ENCODE results near the gene RPRD2. TPM values are rescaled to one million over a fixed set of nuclear protein-coding genes. Genes with fewer than 3 reads are reported as not detected.

The RPRD2 gene
- total and polyA plus RNA-seq, 7 donors, result 4.2 to 26.7 (median 16.2) TPM

DNA sequence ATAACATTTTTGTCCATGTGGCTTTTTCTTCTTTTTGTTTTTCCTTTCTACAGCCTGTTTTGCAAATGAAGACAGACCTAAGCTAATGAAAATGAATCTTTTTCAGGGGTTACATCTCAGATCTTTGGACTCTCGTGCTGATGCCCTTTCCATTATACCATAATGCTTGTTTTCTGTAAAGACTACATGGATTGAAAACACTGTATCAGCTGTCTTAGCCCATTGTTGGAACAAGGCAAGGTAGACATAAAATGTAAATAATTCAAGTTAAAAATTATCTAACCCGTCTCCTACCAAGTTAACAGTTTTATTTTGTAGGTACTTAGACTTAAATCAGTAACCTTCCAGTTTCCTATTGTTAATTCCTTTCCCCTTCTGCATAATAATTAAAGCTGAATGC lies 44.9 kb downstream of the RPRD2 start:
- Histone ChIP-seq H3K36me3 (no peaks in the 10 kb centered on the region), H3K4me1 (peaks cover 0 to 36% (median 27%) of the 10 kb centered on the region in 4 donors), H3K9me3 (no peaks in the 10 kb centered on the region), H3K27ac (no peak overlapping the region), H3K27me3 (no peaks in the 10 kb centered on the region), H3K4me3 (no peak overlapping the region)
- WGBS, 2 donors, result 35 to 79% methylated on average over 2 of the region's 2 CpGs
- TF ChIP-seq POLR2AphosphoS5 (IDR thresholded peaks at IDR 0.05) (no peak), EP300 (IDR thresholded peaks at IDR 0.05) (no peak), POLR2A (IDR thresholded peaks at IDR 0.05) (no peak)
- TF ChIP-seq, protein P1, sequence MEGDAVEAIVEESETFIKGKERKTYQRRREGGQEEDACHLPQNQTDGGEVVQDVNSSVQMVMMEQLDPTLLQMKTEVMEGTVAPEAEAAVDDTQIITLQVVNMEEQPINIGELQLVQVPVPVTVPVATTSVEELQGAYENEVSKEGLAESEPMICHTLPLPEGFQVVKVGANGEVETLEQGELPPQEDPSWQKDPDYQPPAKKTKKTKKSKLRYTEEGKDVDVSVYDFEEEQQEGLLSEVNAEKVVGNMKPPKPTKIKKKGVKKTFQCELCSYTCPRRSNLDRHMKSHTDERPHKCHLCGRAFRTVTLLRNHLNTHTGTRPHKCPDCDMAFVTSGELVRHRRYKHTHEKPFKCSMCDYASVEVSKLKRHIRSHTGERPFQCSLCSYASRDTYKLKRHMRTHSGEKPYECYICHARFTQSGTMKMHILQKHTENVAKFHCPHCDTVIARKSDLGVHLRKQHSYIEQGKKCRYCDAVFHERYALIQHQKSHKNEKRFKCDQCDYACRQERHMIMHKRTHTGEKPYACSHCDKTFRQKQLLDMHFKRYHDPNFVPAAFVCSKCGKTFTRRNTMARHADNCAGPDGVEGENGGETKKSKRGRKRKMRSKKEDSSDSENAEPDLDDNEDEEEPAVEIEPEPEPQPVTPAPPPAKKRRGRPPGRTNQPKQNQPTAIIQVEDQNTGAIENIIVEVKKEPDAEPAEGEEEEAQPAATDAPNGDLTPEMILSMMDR (IDR thresholded peaks at IDR 0.05), result no peak
- intact Hi-C loops (cut with DNase I), result no loop called here
- no peak for DNase-seq

DNA sequence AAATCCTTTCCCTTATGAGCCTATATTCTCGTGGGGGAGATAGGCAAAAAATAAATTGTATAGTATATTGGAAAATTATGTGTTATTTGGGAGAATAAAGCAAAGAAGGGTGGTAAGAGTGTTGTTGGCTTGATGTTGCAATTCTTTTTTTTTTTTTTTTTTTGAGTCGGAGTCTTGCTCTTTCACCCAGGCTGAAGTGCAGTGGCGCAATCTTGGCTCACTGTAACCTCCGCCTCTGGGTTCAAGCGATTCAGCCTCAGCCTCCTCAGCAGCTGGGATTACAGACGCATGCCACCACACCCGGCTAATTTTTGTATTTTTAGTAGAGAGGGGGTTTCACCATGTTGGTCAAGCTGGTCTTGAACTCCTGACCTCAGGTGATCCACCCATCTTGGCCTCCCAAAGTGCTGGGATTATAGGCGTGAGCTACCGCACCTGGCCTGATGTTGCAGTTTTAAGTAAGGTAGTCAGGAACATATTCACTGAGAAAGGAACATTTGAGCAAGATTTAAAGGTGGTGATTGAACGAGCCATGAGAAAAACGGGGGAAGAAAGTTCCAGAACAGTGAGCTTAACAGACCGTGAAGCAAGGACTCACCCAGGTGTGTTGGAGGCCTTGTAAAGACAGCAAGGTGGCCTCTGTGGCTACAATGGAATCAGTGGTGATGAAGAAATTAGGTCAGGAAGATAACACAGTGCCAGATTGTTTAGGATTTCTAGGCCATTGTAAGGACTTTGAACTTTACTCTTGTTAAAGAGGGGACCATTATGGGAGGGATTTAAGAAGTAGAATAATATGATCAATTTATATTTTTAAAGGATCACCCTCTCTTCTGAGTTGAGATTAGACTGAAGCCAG lies 45.8 kb downstream of the RPRD2 start:
- Histone ChIP-seq H3K4me3 (no peak overlapping the region), H3K36me3 (no peaks in the 10 kb centered on the region), H3K27ac (no peak overlapping the region), H3K27me3 (no peaks in the 10 kb centered on the region), H3K4me1 (peaks cover 0 to 36% (median 27%) of the 10 kb centered on the region in 4 donors), H3K9me3 (no peaks in the 10 kb centered on the region)
- WGBS, 2 donors, result 63 to 79% methylated on average over 12 of the region's 12 CpGs
- intact Hi-C loops (cut with DNase I), result no loop called here
- TF ChIP-seq POLR2AphosphoS5 (IDR thresholded peaks at IDR 0.05) (no peak), EP300 (IDR thresholded peaks at IDR 0.05) (no peak), POLR2A (IDR thresholded peaks at IDR 0.05) (no peak)
- no peak for DNase-seq

DNA sequence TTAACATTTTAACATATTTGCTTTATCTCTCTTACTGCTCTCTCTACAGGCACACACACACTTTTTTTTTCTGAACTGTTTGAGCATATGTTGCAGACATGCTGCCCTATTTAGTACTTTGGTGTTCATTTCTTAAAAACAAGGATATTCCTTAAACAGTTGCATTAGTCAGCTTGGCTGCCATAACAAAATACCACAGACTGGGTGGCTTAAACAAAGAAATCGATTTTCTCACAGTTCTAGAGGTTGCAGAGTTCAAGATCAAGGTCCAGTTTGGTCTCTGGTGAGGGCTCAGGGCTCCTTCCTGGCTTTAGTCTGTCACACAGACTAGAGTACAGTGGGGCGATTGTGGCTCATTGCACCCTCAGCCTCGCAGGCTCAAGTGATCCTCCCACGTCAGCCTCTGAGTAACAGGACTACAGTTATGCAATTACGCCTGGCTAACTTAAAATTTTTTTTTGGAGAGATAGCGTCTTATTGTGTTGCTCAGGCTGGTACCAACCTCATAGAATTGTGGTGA lies 46.7 kb downstream of the RPRD2 start:
- intact Hi-C loops (cut with DNase I), result no loop called here
- DNase-seq, result no peak
- 78 to 87% methylated on average over 6 of the region's 6 CpGs for WGBS, 2 donors

DNA sequence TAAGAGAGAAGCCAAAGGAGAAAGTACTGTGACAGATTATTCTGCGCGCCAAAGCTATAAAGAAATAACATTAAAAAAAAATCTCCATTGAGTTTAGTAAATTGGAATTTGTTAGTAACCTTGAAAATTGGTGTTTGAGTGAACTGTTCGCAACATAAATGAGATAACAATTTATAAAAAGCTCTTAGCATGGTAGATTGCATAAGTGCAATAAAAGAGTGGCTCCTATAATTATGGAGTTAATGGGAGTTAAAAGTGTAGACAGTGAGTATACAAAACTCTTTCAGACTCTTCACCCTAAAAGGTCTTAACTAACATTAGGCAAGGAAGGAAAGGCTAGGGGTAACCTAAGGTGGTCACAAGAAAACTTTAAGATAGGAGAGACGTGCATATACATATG lies 50.6 kb downstream of the RPRD2 start:
- no peaks in the 10 kb centered on the region for H3K9me3 ChIP-seq
- no peak overlapping the region for H3K4me3 ChIP-seq
- 95 to 96% methylated on average over 4 of the region's 4 CpGs for WGBS, 2 donors
- peaks cover 0 to 17% (median 5%) of the 10 kb centered on the region in 4 donors for H3K36me3 ChIP-seq
- H3K27ac ChIP-seq, result no peak overlapping the region
- H3K27me3 ChIP-seq, result no peaks in the 10 kb centered on the region
- no peak for TF ChIP-seq POLR2AphosphoS5 (IDR thresholded peaks at IDR 0.05)
- TF ChIP-seq EP300 (IDR thresholded peaks at IDR 0.05), result no peak
- TF ChIP-seq POLR2A (IDR thresholded peaks at IDR 0.05), result no peak
- TF ChIP-seq, protein P1 (IDR thresholded peaks at IDR 0.05), result no peak
- intact Hi-C loops (cut with DNase I), result no loop called here
- H3K4me1 ChIP-seq, result peaks cover 0 to 11% (median 3%) of the 10 kb centered on the region in 4 donors
- no peak for DNase-seq

More for the DNA sequence above, 46.7 kb downstream of the RPRD2 start:
- Histone ChIP-seq H3K27me3 (no peaks in the 10 kb centered on the region), H3K4me3 (no peak overlapping the region), H3K27ac (no peak overlapping the region), H3K9me3 (no peaks in the 10 kb centered on the region), H3K4me1 (peaks cover 0 to 29% (median 23%) of the 10 kb centered on the region in 4 donors), H3K36me3 (no peaks in the 10 kb centered on the region)
- TF ChIP-seq POLR2A (IDR thresholded peaks at IDR 0.05) (no peak), EP300 (IDR thresholded peaks at IDR 0.05) (no peak), POLR2AphosphoS5 (IDR thresholded peaks at IDR 0.05) (no peak)
- TF ChIP-seq, protein P1 (IDR thresholded peaks at IDR 0.05), result no peak

DNA sequence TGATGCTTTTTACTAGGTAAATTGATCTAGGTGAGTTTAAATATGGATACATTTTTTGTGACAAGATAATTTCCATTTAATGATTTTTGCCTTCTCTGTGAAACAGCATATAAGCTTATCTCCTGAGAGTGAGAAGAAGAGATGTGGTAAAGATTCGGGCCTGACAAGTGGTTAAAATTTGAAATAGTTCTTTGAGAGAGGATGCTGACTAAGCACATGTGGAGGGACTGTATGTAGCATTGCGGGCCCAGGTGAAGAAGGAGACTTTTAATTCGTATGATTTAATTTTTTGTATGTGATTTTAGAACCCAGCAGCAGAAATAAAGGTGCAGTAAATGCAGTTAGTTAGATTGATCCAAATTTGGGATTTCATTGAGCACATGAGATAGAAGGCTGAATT lies 51.9 kb downstream of the RPRD2 start:
- Histone ChIP-seq H3K4me3 (no peak overlapping the region), H3K27me3 (no peaks in the 10 kb centered on the region), H3K9me3 (no peaks in the 10 kb centered on the region), H3K4me1 (peaks cover 0 to 5% (median 3%) of the 10 kb centered on the region in 4 donors), H3K27ac (no peak overlapping the region), H3K36me3 (peaks cover 0 to 27% (median 5%) of the 10 kb centered on the region in 4 donors)
- TF ChIP-seq EP300 (IDR thresholded peaks at IDR 0.05) (no peak), POLR2AphosphoS5 (IDR thresholded peaks at IDR 0.05) (no peak), POLR2A (IDR thresholded peaks at IDR 0.05) (no peak)
- TF ChIP-seq, protein P1 (IDR thresholded peaks at IDR 0.05), result no peak
- no peak for DNase-seq
- 87 to 92% methylated on average over 3 of the region's 3 CpGs for WGBS, 2 donors
- intact Hi-C loops (cut with DNase I), result no loop called here

Data from sigmoid colon (tissue), 7 donors.